ENCODE data around the gene CNPY1. TPM values are rescaled to one million over a fixed set of nuclear protein-coding genes. Genes with fewer than 3 reads are reported as not detected.

The CNPY1 gene
- total and polyA plus RNA-seq, 2 of the 8 experiments (the other 6 are each of a cell fraction or from before 2014, with no cell fraction given) = not detected

DNA sequence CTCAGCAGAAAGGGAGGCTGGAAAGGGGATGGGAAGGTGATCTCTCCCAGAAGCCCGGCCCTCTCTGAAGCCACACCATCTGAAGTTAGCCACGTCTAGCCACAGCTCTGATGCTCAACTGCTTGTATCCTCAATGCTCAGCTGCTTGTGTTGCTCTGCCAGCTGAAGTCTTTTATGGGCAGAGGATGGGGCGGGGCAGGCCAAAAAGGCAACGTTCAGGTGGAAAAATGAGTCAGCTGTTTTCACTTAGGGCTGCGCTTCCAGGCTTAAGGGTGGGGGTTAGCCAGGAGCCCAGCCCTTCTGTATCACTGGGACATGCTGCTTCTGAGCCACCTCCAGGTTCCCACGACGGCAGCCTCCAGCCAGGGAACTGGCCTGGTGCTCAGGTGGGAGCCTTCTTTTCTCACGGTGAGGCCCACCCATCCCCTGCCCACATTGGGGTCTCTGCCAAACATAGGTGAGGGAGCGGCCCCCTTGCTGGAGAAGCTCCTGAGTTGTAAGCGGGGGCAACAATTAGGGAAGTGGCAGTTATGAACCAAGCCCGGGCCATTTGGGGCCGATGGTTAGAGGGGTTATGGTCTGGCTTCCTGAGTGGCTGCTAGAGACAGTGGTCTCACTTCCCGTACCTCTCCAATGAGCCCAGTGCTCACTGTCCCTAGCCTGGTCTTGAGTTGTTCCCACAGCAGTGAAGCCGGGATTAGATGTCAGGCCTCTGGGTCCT lies 44.9 kb upstream of the CNPY1 start:
- CTCF ChIA-PET (ENCODE audit: partially characterized antibody) = interaction anchor here (0.6 to 9.4 kb wide), 5 partner anchors 7 to 177 kb away, joined by 3 to 64 read pairs (median 3); partner anchors contain the start of gene CNPY1
- TF ChIP-seq SP2 (IDR thresholded peaks at IDR 0.05; ENCODE audit: low read length) (no peak), CHD1 (IDR thresholded peaks at IDR 0.05; ENCODE audit: low read depth, low read length) (no peak), MAFK (IDR thresholded peaks at IDR 0.05; ENCODE audit: low read depth, low read length) (no peak), EP300 (IDR thresholded peaks at IDR 0.05; ENCODE audit: borderline replicate concordance in 1 of 2, low read depth in 2 of 2, low read length in 2 of 2) (no peak), RNF2 (IDR thresholded peaks at IDR 0.05; ENCODE audit: borderline replicate concordance, low read depth, low read length, missing control alignments, poor library complexity, severe bottlenecking) (no peak), POLR2AphosphoS5 (IDR thresholded peaks at IDR 0.05; ENCODE audit: low read depth, low read length) (no peak), SP1 (IDR thresholded peaks at IDR 0.05; ENCODE audit: low read depth, low read length) (no peak), CEBPB (IDR thresholded peaks at IDR 0.05; ENCODE audit: low read depth, low read length) (no peak), NANOG (IDR thresholded peaks at IDR 0.05; ENCODE audit: insufficient read depth, low read depth, low read length, poor library complexity, severe bottlenecking) (no peak), CREB1 (IDR thresholded peaks at IDR 0.05) (no peak), SRF (IDR thresholded peaks at IDR 0.05; ENCODE audit: low read depth, low read length) (no peak)

More for the DNA sequence above, 44.9 kb upstream of the CNPY1 start:
- DNase-seq (ENCODE audit: low read depth in 1 of 2, low spot score in 2 of 2) = no peak
- Histone ChIP-seq H2BK12ac (ENCODE audit: low read depth, low read length) (no peak overlapping the region), H3K27me3 (replicated peaks in 1 of 4; ENCODE audit: control insufficient read depth in 3 of 4, extremely low read depth in 1 of 4, insufficient read depth in 3 of 4, low read length in 3 of 4) (no peaks in the 10 kb centered on the region), H3K14ac (ENCODE audit: insufficient read length) (no peak overlapping the region), H4K8ac (ENCODE audit: extremely low read depth, insufficient read depth, low read length) (no peak overlapping the region), H4K91ac (replicated peaks; ENCODE audit: insufficient read length, low read length) (no peak overlapping the region), H3K4me1 (replicated peaks in 1 of 4; ENCODE audit: control insufficient read depth in 3 of 4, insufficient read depth in 4 of 4, low read length in 3 of 4) (peaks cover 4 to 8% (median 5%) of the 10 kb centered on the region in 4 experiments; a peak in 6 of 7 replicates), H3K9ac (replicated peaks in 1 of 4; ENCODE audit: extremely low read depth in 1 of 4, low read depth in 3 of 4, low read length in 3 of 4) (no peak overlapping the region), H2BK15ac (ENCODE audit: low read length) (no peak overlapping the region), H3K18ac (ENCODE audit: extremely low read depth, low read length) (no peak overlapping the region), H3K27ac (ENCODE audit: low read depth, low read length) (no peak overlapping the region), H3K9me3 (ENCODE audit: insufficient read depth in 2 of 2, low read depth in 1 of 2, low read length in 1 of 2) (no peaks in the 10 kb centered on the region), H3K4ac (replicated peaks; ENCODE audit: insufficient read length, low read depth, low read length) (no peak overlapping the region), H3K79me1 (ENCODE audit: low read depth, low read length) (no peaks in the 10 kb centered on the region), H3K79me2 (ENCODE audit: control insufficient read depth in 1 of 2, insufficient read depth in 2 of 2, low read length in 2 of 2) (no peaks in the 10 kb centered on the region), H2AFZ (ENCODE audit: low read length) (no peak overlapping the region), H3K36me3 (ENCODE audit: control insufficient read depth in 2 of 4, insufficient read depth in 4 of 4, low read length in 3 of 4) (no peaks in the 10 kb centered on the region), H2BK20ac (ENCODE audit: low read length) (no peak overlapping the region), H2AK5ac (ENCODE audit: low read depth, low read length) (peak overlapping the region; percentile 13; the same call in 1 of the 2 replicates), H2BK120ac (replicated peaks; ENCODE audit: low read depth, low read length) (no peak overlapping the region), H3K4me3 (ENCODE audit: extremely low read depth in 1 of 4, insufficient read depth in 2 of 4, low read depth in 3 of 4, low read length in 4 of 4) (no peak overlapping the region), H2BK5ac (ENCODE audit: low read depth, low read length) (no peak overlapping the region; the same call in 1 of the 2 replicates), H4K5ac (ENCODE audit: insufficient read length, low read depth, low read length) (no peak overlapping the region), H3K23ac (ENCODE audit: insufficient read length) (no peak overlapping the region), H4K20me1 (replicated peaks in 1 of 2; ENCODE audit: control insufficient read depth in 1 of 2, insufficient read depth in 2 of 2, low read length in 2 of 2) (no peaks in the 10 kb centered on the region), H3K4me2 (ENCODE audit: insufficient read depth in 1 of 2, low read depth in 2 of 2, low read length in 2 of 2) (no peak overlapping the region), H3K23me2 (ENCODE audit: low read depth, low read length) (no peaks in the 10 kb centered on the region), H3K56ac (replicated peaks; ENCODE audit: insufficient read length, low read depth, low read length) (no peak overlapping the region)
- WGBS, 2 experiments (ENCODE audit: extremely low coverage in 1 of 2, insufficient coverage in 1 of 2, insufficient read length in 1 of 2, insufficient replicate concordance in 2 of 2, low coverage in 1 of 2, low lambda C conversion rate in 2 of 2, missing lambda C conversion rate in 1 of 2) = 89% methylated on average over 14 of the region's 14 CpGs; no CpG with 5 or more reads in 1 of the 2 experiments
- FAIRE-seq = no peak
- POLR2A ChIA-PET (ENCODE audit: partially characterized antibody) = interaction anchor here (0.8 kb wide), 1 partner anchor 53 kb away, joined by 3 read pairs; the partner anchor contains the start of gene RBM33

All from H1 (cell line).